Measurements from ENCODE around the gene SACS.
A peak's percentile ranks its signal among the peaks of the same experiment; 100 is the strongest.
"Not testable (repeated sequence)": the region's sequence is repeated elsewhere in the genome, so short reads cannot be mapped to it uniquely, and the experiment has no call there.

SACS gene

GRCh38 chr13:23411220-23411619, 22.3 kb downstream of the SACS start:
- no peak for DNase-seq

- no peak for DNase-seq
These were observed 25.5 kb downstream of the SACS start for GRCh38 chr13:23408026-23408425.

- not testable (repeated sequence) for DNase-seq
These were observed 32.3 kb downstream of the SACS start for GRCh38 chr13:23401156-23401555.

GRCh38 chr13:23399347-23399746, 34.2 kb downstream of the SACS start:
- no peak for DNase-seq

- no peak for DNase-seq
These were observed 38.7 kb downstream of the SACS start for GRCh38 chr13:23394821-23395220.

- DNase-seq: no peak
These were observed 40.4 kb downstream of the SACS start for GRCh38 chr13:23392925-23393645.

GRCh38 chr13:23392313-23392712, 41.2 kb downstream of the SACS start:
- DNase-seq: no peak

- no peak for DNase-seq
These were observed 41.8 kb downstream of the SACS start for GRCh38 chr13:23391752-23392151.

GRCh38 chr13:23386533-23386932, 47.0 kb downstream of the SACS start:
- no peak for DNase-seq

- no peak for DNase-seq
These were observed 47.6 kb downstream of the SACS start for GRCh38 chr13:23385931-23386330.

GRCh38 chr13:23384111-23384510, 49.4 kb downstream of the SACS start:
- no peak for DNase-seq

GRCh38 chr13:23383151-23383550, 50.4 kb downstream of the SACS start:
- no peak for DNase-seq

GRCh38 chr13:23381866-23382265, 51.6 kb downstream of the SACS start:
- no peak for DNase-seq

GRCh38 chr13:23380534-23380933, 53.0 kb downstream of the SACS start:
- no peak for DNase-seq

GRCh38 chr13:23377983-23378632, 55.4 kb downstream of the SACS start:
- DNase-seq: peak in 3 of 6 experiments; percentile 24 to 45 (median 45)

- DNase-seq: no peak
These were observed 55.9 kb downstream of the SACS start for GRCh38 chr13:23377579-23377978.

GRCh38 chr13:23375001-23375971, 58.2 kb downstream of the SACS start:
- peak; percentile 95 to 99 (median 97) for DNase-seq

- DNase-seq: no peak
These were observed 61.1 kb downstream of the SACS start for GRCh38 chr13:23372264-23372906.

GRCh38 chr13:23367907-23368306, 65.6 kb downstream of the SACS start:
- no peak for DNase-seq

- DNase-seq: no peak
These were observed 67.8 kb downstream of the SACS start for GRCh38 chr13:23365652-23366051.

- DNase-seq: no peak
These were observed 73.6 kb downstream of the SACS start for GRCh38 chr13:23359882-23360281.

GRCh38 chr13:23357349-23357748, 76.2 kb downstream of the SACS start:
- no peak for DNase-seq

- DNase-seq: no peak
These were observed 77.1 kb downstream of the SACS start for GRCh38 chr13:23356368-23356767.

Measured in stimulated activated naive CD4-positive, alpha-beta T cell (primary cell).